GM19193 (cell line): Measurements from ENCODE around the gene TBC1D22A.

Experiments
- POLR2A ChIP-seq: IDR thresholded peaks from 4 replicates; pipeline ENCODE4 v1.6.1; 2011; ENCODE audit not compliant: insufficient read depth, insufficient read length; ENCODE audit errors: extremely low read depth

The TBC1D22A gene

DNA sequence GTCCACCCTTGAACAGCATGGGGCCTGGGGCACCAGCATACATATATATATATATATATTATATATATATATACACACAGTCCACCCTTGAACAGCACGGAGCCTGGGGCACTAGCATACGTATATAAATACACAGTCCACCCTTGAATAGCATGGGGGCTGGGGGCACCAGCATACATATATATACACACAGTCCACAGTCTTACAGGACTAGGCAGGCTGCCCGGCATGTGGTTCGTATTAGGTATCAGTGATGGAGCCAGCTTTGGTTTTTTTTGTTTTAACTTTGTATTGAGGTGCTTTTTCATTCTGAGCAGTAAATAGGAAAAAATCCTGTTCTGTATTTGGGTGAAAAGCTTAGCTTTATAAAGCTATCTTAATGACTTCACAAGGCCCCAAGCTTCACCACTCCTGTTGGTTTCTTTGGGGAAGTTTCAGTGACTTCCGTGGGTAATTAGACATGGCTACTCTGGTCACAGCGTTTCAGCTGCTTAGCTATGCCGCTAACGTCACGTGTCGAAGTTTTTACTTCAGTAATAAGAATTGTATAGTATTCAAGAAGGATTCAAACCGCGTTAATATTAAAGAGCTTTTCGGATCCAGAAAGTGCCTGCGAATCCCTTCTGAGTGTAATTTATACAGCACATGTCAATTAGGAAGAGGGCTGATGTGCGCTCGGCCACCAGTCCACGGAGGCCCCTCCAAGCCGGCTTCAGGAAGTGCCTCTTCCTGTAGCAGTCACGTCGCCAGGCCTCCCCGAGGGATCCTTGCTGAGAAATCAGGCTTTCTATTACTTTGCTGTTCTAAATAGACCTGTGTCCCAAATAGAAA is 179.7 kb downstream of the TBC1D22A start:
- TF ChIP-seq POLR2A = no peak

GRCh38 chr22:46942799-46943785 is 180.6 kb downstream of the TBC1D22A start:
- no peak for TF ChIP-seq POLR2A

DNA sequence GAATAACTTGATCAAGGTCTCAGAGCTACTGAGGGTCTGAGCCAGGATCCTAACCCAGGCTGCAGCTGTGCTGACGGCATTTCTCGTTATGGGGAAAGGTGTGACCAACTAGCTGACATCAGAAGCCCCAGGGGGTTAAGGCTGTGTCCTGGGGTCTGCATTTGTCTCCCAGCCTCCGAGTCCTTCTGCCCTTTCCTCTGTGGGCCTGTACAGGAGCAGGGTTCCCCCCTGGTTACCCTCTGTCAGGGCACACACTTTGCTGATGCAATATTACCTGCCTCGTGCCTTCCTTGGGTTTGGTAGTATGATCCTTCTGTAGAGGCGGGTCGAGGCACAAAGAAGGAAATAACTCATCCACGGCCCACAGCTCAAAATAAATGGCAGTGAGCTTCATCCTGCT is 183.0 kb downstream of the TBC1D22A start:
- no peak for TF ChIP-seq POLR2A

DNA sequence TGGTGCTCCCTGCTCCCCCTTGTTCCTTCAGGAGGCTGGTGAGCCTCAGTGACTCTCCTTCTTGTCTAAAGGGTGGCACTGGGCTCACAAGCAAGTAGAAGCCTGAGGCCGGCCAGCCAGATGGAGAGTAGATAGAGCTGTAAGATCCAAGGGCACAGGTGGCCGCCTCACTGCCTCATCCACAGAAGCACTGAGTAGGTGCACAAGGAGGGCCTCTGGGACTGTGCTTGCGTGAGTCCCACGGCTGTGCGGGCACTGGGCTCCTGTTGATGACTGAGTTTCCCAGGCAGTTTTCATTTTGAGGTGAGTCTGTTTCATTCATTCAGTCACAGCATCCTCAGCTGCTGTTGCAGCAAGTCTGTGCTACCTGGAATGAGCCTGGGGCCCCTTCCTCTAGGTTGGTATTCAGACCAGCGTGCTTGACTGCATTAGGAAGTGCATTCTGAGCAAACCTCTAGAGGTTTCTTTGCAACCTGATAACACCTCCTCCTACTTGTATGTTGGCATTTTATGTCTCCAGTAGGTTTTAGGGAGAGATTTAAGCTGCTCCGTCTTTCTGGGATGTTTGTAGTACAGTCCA is 184.0 kb downstream of the TBC1D22A start:
- TF ChIP-seq POLR2A = no peak

- no peak for TF ChIP-seq POLR2A
These were observed 185.2 kb downstream of the TBC1D22A start for GRCh38 chr22:46947516-46948257.

DNA sequence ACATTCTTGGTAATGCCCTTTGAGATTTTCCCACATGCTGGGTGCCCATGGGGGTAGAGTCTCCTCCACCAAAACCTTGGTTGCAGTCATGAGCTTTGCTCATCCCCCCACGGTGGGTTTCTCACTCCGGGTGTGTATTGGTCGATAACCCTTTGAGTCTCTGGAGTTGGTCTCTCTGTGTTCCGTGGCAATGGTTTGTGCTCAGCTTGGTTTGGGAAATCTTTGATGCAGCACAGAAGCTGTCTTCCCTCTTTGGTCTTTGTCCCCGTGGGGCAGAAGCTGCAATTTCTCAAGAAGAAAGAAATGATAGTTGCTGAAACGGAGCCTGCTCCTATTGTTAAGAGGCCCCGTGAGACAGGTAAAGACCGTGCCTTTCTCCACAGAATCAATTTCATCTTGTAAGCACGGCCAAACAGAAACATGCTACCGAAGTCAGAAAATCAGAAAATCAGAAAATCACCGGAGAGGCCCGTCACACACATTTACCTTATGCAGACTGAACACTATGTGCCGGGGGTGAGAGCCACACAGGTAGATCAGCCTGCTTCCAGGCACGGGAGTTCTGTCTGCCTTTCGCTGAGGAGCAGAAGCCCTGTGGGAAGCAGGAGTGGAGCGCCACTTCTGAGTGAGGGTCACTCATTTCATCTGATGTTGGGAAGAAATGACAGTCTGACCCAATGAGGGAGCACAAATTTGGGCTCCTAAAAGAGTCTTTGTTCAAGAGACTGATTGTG is 186.1 kb downstream of the TBC1D22A start:
- TF ChIP-seq POLR2A = no peak

- no peak for TF ChIP-seq POLR2A
These were observed 188.9 kb downstream of the TBC1D22A start for GRCh38 chr22:46951350-46951749.

- TF ChIP-seq POLR2A = no peak
These were observed 189.5 kb downstream of the TBC1D22A start for GRCh38 chr22:46951973-46952372.

DNA sequence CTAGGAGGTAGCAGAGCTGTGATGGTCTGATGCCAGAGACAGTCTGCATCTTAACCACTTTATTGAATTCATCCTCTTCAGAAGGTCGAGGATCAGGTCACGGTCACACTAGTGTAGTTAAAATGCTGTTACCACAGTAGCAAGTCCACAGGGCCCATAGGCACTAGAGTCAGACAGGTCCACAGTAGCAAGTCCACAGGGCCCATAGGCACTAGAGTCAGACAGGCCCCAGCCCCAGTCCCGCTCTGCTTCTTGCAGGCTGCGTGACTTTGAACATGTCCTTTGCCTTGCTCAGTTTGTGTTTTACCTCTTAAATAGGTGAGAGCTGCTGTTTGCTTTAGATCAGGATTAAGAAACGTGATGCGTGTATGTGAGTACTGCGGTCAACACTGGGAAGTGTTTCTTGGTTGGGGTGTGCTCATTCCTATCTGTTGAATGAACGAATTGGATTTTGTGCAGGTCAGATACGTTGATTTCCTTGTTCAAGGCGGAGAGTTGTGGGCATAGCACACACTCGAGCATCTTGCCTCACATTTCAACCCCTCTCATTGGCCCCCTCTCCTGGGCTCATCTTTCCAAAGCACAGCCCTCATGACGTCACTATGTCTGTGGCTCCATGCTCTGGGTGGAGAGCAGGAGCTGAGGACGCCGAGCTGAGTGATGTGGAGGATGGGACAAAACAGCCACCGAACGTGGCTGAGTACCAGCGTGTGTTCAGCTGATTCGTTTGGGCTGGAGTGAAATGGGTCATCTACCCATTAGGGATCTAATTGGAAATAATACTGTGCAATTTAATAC is 191.7 kb downstream of the TBC1D22A start:
- TF ChIP-seq POLR2A = no peak

DNA sequence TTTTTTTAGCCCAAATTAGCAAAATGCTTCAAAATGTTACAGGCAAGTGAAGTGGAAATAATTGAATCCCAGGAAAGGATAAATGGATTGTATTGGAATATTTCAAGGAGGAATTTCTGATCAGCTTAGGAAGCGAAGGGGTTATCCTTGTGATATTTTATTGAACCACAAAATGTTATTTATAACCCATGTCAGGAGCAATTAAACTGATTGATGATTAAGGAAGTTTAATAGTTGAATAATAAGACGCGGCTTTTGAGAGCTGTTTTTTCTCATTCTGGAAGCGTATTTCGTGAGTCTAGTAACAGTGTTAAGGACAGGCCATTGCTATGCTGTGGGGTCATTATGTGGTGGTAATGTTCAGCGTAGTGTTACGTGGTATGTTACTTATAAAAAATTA is 192.3 kb downstream of the TBC1D22A start:
- TF ChIP-seq POLR2A = no peak

- no peak for TF ChIP-seq POLR2A
These were observed 194.2 kb downstream of the TBC1D22A start for GRCh38 chr22:46956498-46957215.

DNA sequence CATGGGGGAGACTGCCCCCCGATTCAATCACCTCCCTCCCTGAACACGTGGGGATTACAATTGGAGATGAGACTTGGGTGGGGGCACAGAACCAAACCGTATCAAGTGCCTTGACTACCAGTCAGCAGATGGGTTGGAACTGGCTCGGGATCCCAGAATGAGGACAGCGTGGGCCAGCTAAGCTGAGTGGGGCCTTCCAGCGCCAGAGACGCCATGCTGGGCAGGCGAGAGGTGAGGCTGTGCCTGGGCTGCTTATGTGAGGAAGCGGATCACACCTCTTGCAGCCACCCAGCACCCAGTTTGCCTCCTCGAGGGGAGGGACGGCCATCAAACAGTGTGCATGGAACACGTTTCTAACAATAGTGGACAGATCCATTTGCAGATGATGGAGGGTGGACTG is 195.1 kb downstream of the TBC1D22A start:
- TF ChIP-seq POLR2A = no peak
